Ishikawa (cell line): ENCODE data around the gene UBC.

Experiments
- CEBPB ChIP-seq: IDR thresholded peaks from 2 replicates; pipeline ENCODE4 v1.6.1; 2012
- CREB1 ChIP-seq: IDR thresholded peaks from 2 replicates; pipeline ENCODE4 v1.6.1; 2012; ENCODE audit warnings: low read depth
- EGR1 ChIP-seq: IDR thresholded peaks from 2 replicates; pipeline ENCODE4 v1.6.1; 2012
- EP300 ChIP-seq: IDR thresholded peaks from 2 replicates; pipeline ENCODE4 v1.6.1; 2012; ENCODE audit warnings: borderline replicate concordance
- FOXM1 ChIP-seq: IDR thresholded peaks from 2 replicates; pipeline ENCODE4 v1.6.1; 2012; ENCODE audit warnings: low read depth, borderline replicate concordance
- NFIC ChIP-seq: IDR thresholded peaks from 2 replicates; pipeline ENCODE4 v1.6.1; 2012
- RAD21 ChIP-seq: IDR thresholded peaks from 2 replicates; pipeline ENCODE4 v1.6.1; 2012; ENCODE audit warnings: low read depth
- TAF1 ChIP-seq: IDR thresholded peaks from 2 replicates; pipeline ENCODE4 v1.6.1; 2012; ENCODE audit warnings: low read depth, mild to moderate bottlenecking
- TCF12 ChIP-seq: IDR thresholded peaks from 2 replicates; pipeline ENCODE4 v1.6.1; 2012; ENCODE audit warnings: low read depth
- TEAD4 ChIP-seq: IDR thresholded peaks from 2 replicates; pipeline ENCODE4 v1.6.1; 2012
- YY1 ChIP-seq: IDR thresholded peaks from 2 replicates; pipeline ENCODE4 v1.6.1; 2012; ENCODE audit warnings: low read depth
- TF ChIP-seq, protein P1 (sequence below): IDR thresholded peaks from 2 replicates; pipeline ENCODE4 v1.6.1; 2012; ENCODE audit warnings: low read depth, mild to moderate bottlenecking
- TF ChIP-seq, protein P2 (sequence below): IDR thresholded peaks from 2 replicates; pipeline ENCODE4 v1.6.1; 2012
- TF ChIP-seq, protein P3 (sequence below): IDR thresholded peaks from 2 replicates; pipeline ENCODE4 v1.6.1; 2012

- TF ChIP-seq CREB1 (no peak), TCF12 (no peak), CEBPB (no peak), TAF1 (no peak), EP300 (no peak), FOXM1 (no peak), EGR1 (no peak), RAD21 (no peak), NFIC (no peak), YY1 (no peak), TEAD4 (no peak)
- TF ChIP-seq, protein P1, sequence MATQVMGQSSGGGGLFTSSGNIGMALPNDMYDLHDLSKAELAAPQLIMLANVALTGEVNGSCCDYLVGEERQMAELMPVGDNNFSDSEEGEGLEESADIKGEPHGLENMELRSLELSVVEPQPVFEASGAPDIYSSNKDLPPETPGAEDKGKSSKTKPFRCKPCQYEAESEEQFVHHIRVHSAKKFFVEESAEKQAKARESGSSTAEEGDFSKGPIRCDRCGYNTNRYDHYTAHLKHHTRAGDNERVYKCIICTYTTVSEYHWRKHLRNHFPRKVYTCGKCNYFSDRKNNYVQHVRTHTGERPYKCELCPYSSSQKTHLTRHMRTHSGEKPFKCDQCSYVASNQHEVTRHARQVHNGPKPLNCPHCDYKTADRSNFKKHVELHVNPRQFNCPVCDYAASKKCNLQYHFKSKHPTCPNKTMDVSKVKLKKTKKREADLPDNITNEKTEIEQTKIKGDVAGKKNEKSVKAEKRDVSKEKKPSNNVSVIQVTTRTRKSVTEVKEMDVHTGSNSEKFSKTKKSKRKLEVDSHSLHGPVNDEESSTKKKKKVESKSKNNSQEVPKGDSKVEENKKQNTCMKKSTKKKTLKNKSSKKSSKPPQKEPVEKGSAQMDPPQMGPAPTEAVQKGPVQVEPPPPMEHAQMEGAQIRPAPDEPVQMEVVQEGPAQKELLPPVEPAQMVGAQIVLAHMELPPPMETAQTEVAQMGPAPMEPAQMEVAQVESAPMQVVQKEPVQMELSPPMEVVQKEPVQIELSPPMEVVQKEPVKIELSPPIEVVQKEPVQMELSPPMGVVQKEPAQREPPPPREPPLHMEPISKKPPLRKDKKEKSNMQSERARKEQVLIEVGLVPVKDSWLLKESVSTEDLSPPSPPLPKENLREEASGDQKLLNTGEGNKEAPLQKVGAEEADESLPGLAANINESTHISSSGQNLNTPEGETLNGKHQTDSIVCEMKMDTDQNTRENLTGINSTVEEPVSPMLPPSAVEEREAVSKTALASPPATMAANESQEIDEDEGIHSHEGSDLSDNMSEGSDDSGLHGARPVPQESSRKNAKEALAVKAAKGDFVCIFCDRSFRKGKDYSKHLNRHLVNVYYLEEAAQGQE: no peak
- TF ChIP-seq, protein P2, sequence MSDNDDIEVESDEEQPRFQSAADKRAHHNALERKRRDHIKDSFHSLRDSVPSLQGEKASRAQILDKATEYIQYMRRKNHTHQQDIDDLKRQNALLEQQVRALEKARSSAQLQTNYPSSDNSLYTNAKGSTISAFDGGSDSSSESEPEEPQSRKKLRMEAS: no peak
- TF ChIP-seq, protein P3, sequence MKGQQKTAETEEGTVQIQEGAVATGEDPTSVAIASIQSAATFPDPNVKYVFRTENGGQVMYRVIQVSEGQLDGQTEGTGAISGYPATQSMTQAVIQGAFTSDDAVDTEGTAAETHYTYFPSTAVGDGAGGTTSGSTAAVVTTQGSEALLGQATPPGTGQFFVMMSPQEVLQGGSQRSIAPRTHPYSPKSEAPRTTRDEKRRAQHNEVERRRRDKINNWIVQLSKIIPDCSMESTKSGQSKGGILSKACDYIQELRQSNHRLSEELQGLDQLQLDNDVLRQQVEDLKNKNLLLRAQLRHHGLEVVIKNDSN: no peak
Observed at GRCh38 chr12:124868252-124869058, 46.0 kb downstream of the UBC start.
